Superior temporal gyrus (tissue), 1 donor: Measurements from ENCODE around the gene ANXA6.

Experiments
- DNase-seq: peaks from one replicate; pipeline ENCODE4 v3.0.0-alpha.2; 2016; ENCODE audit errors: extremely low spot score

Gene ANXA6

DNA sequence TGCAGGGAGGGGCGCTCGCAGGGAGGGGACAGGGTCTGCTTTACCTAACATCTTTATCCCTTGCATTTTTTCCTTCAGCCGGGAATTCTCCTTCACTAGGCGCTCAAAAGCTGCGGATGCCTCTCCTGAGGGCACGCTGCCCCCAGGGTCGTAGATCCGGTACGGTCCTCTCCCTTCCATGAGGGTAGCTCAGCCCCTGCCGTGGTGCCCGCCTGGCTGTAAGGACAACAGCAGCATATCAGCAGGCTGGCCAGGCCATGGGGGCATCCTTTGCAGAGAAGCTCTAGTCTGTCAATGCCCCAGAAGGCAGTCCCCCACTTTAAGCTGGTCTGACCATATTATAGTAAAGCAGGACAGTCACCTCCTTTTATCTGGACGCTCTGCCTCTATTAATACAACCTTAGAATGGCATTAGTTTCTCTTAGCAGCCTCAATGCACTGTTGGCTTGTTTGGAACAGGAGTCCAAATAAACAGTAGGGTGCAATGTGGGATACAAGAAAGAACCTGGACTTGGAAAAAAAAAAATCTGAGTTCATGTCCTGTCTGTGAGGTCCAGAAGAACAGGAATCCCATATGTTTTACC is 92.6 kb downstream of the ANXA6 start:
- no peak for DNase-seq

- no peak for DNase-seq
Measured at GRCh38 chr5:151063142-151063989, 94.2 kb downstream of the ANXA6 start.

DNA sequence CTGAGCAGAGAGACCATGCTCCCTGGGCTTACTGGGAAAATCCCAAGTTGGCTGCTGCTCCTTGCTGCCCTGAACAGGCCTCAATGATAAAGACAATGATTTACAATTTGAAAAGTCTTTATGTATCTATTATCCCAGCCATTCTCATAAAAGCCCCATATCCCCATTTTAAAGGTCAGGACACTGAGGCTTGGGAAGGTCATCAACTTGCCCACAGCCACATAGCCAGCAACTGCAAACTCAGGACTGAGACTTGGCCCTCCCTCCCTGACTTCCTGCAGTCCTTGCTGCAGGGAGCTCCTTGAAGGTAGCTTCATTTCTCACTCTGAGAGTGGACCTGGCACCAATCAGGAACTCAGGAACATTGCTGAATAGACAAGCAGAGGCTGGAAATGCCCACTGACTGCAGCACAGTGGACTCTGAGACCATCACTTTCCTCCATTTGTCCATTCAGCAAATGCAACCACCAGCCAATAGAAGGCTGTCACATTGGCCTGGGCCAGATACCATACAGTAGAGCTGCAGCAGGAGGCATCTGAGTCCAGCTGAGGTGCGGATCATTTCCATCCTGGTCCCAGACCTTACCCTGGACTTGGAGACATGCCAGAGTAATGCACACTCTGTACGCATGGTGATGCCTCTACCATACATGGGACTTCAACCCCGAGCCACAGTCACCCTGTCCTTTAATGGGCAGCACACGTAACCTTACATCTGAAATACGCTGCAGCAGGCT is 95.0 kb downstream of the ANXA6 start:
- no peak for DNase-seq

- no peak for DNase-seq
Measured at GRCh38 chr5:151060742-151061141, 96.8 kb downstream of the ANXA6 start.

DNA sequence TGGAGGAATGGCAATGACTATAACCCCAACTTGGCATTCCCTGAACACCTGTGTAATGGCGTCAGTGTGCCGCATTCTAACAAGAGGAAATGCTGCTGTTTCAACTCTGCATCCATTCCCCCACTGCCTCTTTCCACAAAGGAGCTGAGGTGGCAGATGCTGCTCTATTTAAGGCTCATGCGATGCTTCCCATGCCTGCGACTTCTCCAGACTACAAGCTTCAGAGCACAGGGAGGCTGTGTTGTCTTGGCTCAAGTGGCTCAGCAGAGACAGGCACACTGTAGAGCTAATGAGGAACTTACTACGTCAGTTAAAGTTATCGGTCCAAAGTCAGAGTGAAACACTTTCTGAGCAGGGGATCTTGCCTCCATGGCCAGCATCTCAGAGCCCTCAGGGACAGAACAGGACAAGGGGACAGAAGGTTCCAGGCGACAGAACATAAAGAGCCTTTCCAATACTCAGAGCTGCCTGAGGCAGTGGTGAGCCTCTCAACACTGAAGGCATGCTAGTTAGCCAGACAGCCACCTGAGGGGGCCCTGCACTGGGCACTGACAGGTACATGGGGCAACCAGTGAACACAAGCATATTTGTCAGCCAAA is 98.6 kb downstream of the ANXA6 start:
- peak; percentile 28 for DNase-seq

GRCh38 chr5:151058301-151058700 is 99.3 kb downstream of the ANXA6 start:
- DNase-seq: no peak

GRCh38 chr5:151056379-151057325 is 100.9 kb downstream of the ANXA6 start:
- DNase-seq: no peak

- no peak for DNase-seq
Measured at GRCh38 chr5:151055336-151055735, 102.2 kb downstream of the ANXA6 start.

GRCh38 chr5:151054709-151055108 is 102.9 kb downstream of the ANXA6 start:
- no peak for DNase-seq

- DNase-seq: no peak
Measured at GRCh38 chr5:151053796-151054462, 103.7 kb downstream of the ANXA6 start.

- no peak for DNase-seq
Measured at GRCh38 chr5:151052836-151053235, 104.7 kb downstream of the ANXA6 start.

DNA sequence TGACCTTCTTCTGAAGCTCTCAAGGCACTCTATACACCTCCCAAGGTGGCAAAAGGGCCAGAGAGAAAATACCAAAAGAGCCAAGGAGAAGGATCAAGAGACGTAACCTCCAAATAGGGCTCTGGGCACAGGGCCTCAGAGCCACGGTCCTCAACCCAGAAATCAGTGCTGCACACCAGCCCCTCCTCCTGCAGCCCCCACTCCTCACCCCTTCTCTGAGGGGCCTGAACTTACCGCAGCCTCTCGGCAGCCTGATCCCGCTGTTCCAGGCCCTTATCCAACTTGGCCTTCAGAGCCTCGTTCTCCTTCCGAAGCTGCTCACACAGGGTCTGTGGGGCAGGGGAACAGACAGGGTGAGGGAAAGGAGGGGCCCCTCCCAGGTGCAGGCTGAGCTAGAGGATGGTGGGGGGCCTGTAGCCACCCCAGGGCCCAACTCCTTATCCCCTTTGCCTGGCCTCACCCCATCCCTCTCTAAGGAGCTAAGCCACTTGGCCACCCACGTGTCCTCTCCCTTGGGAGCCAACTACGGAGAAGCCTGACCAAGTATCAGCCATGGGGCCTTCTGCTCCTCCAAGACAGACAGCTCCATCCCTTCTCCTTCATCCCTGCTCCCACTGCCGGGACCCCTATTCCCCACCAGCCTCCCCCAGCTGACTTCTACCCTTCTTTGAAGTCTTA is 105.5 kb downstream of the ANXA6 start:
- DNase-seq: no peak

- DNase-seq: peak; percentile 80
Measured at GRCh38 chr5:151051066-151051930, 106.3 kb downstream of the ANXA6 start.
